GM21717 (cell line): ENCODE results near the gene MED27.

Experiments
- ATAC-seq: cut with Tn5 transposase; IDR thresholded peaks from one replicate; pipeline ENCODE4 v1.9.1; 2021; ENCODE audit warnings: mild to moderate bottlenecking, moderate library complexity; ENCODE audit not compliant: unreplicated experiment

Gene MED27

GRCh38 chr9:132000659-132001058, 79.0 kb downstream of the MED27 start:
- ATAC-seq: no peak

- ATAC-seq: no peak
These were observed 79.7 kb downstream of the MED27 start for GRCh38 chr9:131999692-132000551.

GRCh38 chr9:131997779-131998178, 81.9 kb downstream of the MED27 start:
- ATAC-seq: no peak

- ATAC-seq: no peak
These were observed 82.6 kb downstream of the MED27 start for GRCh38 chr9:131997076-131997475.

GRCh38 chr9:131995382-131995781, 84.3 kb downstream of the MED27 start:
- no peak for ATAC-seq

GRCh38 chr9:131994364-131995125, 85.1 kb downstream of the MED27 start:
- no peak for ATAC-seq

GRCh38 chr9:131992906-131993657, 86.6 kb downstream of the MED27 start:
- ATAC-seq: no peak

- ATAC-seq: no peak
These were observed 92.4 kb downstream of the MED27 start for GRCh38 chr9:131987232-131987631.

GRCh38 chr9:131986576-131986975, 93.1 kb downstream of the MED27 start:
- no peak for ATAC-seq

GRCh38 chr9:131986089-131986488, 93.6 kb downstream of the MED27 start:
- no peak for ATAC-seq

GRCh38 chr9:131984564-131984963, 95.1 kb downstream of the MED27 start:
- ATAC-seq: no peak

- no peak for ATAC-seq
These were observed 96.9 kb downstream of the MED27 start for GRCh38 chr9:131982671-131983239.

- ATAC-seq: no peak
These were observed 97.6 kb downstream of the MED27 start for GRCh38 chr9:131982102-131982501.

- ATAC-seq: no peak
These were observed 98.4 kb downstream of the MED27 start for GRCh38 chr9:131981116-131981776.

- ATAC-seq: no peak
These were observed 99.2 kb downstream of the MED27 start for GRCh38 chr9:131980267-131981016.

GRCh38 chr9:131977109-131977838, 102.4 kb downstream of the MED27 start:
- ATAC-seq: no peak

- no peak for ATAC-seq
These were observed 103.2 kb downstream of the MED27 start for GRCh38 chr9:131976157-131977108.

- no peak for ATAC-seq
These were observed 106.8 kb downstream of the MED27 start for GRCh38 chr9:131972889-131973288.
